Smooth muscle cell (in vitro differentiated cells): ENCODE measurements around the gene ANO4. TPM values are rescaled to one million over a fixed set of nuclear protein-coding genes. Genes with fewer than 3 reads are reported as not detected.

Experiments
- DNase-seq: peaks from one replicate; lab custom pipeline; 2025; ENCODE audit not compliant: unreplicated experiment; lab: John Stamatoyannopoulos, UW
- H2AFZ ChIP-seq: fragments of 200-600 bp; sonication (generic); 2 replicates; pipeline ENCODE4 v1.6.0; 2016; ENCODE audit warnings: antibody characterized with exemption, low read depth, mild to moderate bottlenecking
- H3F3A ChIP-seq: fragments of 200-600 bp; sonication (generic); 2 replicates; pipeline ENCODE4 v1.6.0; 2017; ENCODE audit warnings: antibody characterized with exemption, low read depth
- H3K27ac ChIP-seq: fragments of 200-600 bp; sonication (generic); 2 replicates; pipeline ENCODE4 v1.5.1; 2016; ENCODE audit warnings: low read depth, mild to moderate bottlenecking
- H3K27me3 ChIP-seq: fragments of 200-600 bp; sonication (generic); 2 replicates; pipeline ENCODE4 v1.6.1; 2016; ENCODE audit warnings: low read depth, mild to moderate bottlenecking
- H3K36me3 ChIP-seq: fragments of 200-600 bp; sonication (generic); 2 replicates; pipeline ENCODE4 v1.5.1; 2016; ENCODE audit warnings: low read depth
- H3K4me1 ChIP-seq: fragments of 200-600 bp; sonication (generic); 2 replicates; pipeline ENCODE4 v1.5.1; 2016; ENCODE audit warnings: low read depth
- H3K4me2 ChIP-seq: fragments of 200-600 bp; sonication (generic); 2 replicates; pipeline ENCODE4 v1.6.0; 2016; ENCODE audit warnings: mild to moderate bottlenecking
- H3K4me3 ChIP-seq: fragments of 200-600 bp; sonication (generic); 2 replicates; pipeline ENCODE4 v1.5.1; 2016; ENCODE audit warnings: mild to moderate bottlenecking
- H3K79me2 ChIP-seq: fragments of 200-600 bp; sonication (generic); 2 replicates; pipeline ENCODE4 v1.6.0; 2016; ENCODE audit warnings: low read depth, mild to moderate bottlenecking
- H3K9ac ChIP-seq: fragments of 200-600 bp; sonication (generic); 2 replicates; pipeline ENCODE4 v1.6.0; 2016; ENCODE audit warnings: low read depth
- H3K9me3 ChIP-seq: fragments of 200-600 bp; sonication (generic); replicated peaks from 2 replicates; pipeline ENCODE4 v1.5.1; 2016; ENCODE audit warnings: low read depth
- H4K20me1 ChIP-seq: fragments of 200-600 bp; sonication (generic); 2 replicates; pipeline ENCODE4 v1.6.0; 2016; ENCODE audit warnings: low read depth
- CTCF ChIP-seq: fragments of 200-600 bp; sonication (generic); IDR thresholded peaks from 2 replicates; pipeline ENCODE4 v1.5.1; 2017; ENCODE audit warnings: borderline replicate concordance, mild to moderate bottlenecking, antibody characterized with exemption; ENCODE audit not compliant: insufficient read depth, poor library complexity, severe bottlenecking
- WGBS: methylation state at CpG from one replicate; pipeline ENCODE4 v1.1.7; 2016; ENCODE audit warnings: low lambda C conversion rate; 5-methylcytosine and 5-hydroxymethylcytosine counted together
- polyA plus RNA-seq: library from polyadenylated mRNA; unstranded; fragments of >200 nt; fragmentation: Nextera tagmentation; extraction: Ambion mirVana; gene quantifications from 2 replicates; pipeline ENCODE4 v1.2.1, GENCODE V29; 2016
- total RNA-seq: library from RNA; depleted of rRNA; stranded (reverse); fragments of >200 nt; gene quantifications from 2 replicates; pipeline ENCODE4 v1.2.3, GENCODE V29; 2014

Gene ANO4
- total and polyA plus RNA-seq, 2 experiments from 2014 or later = 27.3 to 51.7 TPM

DNA sequence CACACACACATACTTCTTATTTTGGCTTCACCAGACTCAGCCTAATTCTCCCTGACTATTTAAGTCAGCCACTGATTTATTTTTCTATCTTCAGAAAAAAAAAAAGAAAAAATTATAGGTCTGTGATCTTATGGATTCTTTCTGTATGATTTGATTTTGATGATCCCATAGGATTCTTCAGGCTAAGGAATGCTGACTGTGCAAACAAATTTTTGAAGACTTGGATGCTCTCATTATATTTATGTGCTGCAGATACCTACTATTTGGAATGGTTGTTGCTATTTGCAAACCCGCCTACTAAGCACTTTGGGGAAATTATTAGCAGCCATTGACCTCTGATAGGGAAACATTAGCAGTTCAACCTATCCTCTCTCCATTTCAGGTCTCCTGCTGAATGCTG is 4.0 kb upstream of the ANO4 start:
- Histone ChIP-seq H3K27ac (no peak overlapping the region), H4K20me1 (no peaks in the 10 kb centered on the region), H2AFZ (no peak overlapping the region), H3K27me3 (no peaks in the 10 kb centered on the region), H3K4me3 (no peak overlapping the region), H3K4me1 (peaks cover 8% of the 10 kb centered on the region), H3K79me2 (peaks cover under 1% of the 10 kb centered on the region), H3K36me3 (no peaks in the 10 kb centered on the region), H3K9ac (no peak overlapping the region), H3K4me2 (no peak overlapping the region), H3F3A (peaks cover 34% of the 10 kb centered on the region), H3K9me3 (no peaks in the 10 kb centered on the region)
- 97% methylated on average over 1 of the region's 1 CpG for WGBS
- DNase-seq = no peak
- no peak for TF ChIP-seq CTCF

- Histone ChIP-seq H4K20me1 (no peaks in the 10 kb centered on the region), H3K4me2 (peak overlapping the region; percentile 88), H3K4me1 (peaks cover 30% of the 10 kb centered on the region), H3K79me2 (peaks cover 14% of the 10 kb centered on the region), H3F3A (peaks cover 43% of the 10 kb centered on the region), H3K9me3 (no peaks in the 10 kb centered on the region), H3K27ac (peak overlapping the region; percentile 94), H3K36me3 (no peaks in the 10 kb centered on the region), H3K9ac (no peak overlapping the region), H3K27me3 (no peaks in the 10 kb centered on the region), H2AFZ (no peak overlapping the region), H3K4me3 (no peak overlapping the region)
- TF ChIP-seq CTCF = no peak
- DNase-seq = no peak
- 4% methylated on average over 2 of the region's 2 CpGs for WGBS
Observed at GRCh38 chr12:100793182-100793581, 1.4 kb upstream of the ANO4 start.

DNA sequence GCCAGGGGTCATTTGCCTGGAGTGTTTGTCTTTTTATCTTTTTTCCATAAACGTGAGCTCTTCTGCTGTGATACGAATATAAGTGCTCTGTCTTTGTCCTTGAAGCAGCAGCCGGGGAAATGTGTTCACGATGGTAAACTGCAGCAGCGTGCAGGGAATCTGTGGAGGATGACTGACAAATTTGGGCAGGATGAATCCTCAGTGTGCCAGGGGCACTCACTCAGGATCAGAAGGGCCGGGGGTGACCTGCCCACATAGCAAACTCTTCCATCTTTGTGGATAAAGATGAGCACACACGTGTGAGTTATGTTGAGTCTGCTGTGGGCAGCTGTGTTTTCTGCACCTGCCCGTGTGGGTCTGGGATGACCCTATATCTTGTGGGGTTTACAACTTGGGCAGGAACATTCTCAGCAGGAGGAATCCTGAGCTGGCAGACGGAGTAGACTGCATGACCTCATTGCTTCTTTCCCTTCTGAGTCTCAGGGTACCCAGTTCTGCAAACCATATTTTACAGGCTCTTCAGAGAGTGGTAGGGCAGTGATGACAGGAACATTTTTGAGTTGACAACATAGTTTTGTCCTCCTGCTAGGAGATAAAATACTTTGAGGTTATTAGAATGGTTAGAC is 711 bp downstream of the ANO4 start:
- H3K9ac ChIP-seq = peak overlapping the region; percentile 80
- peak overlapping the region; percentile 94 for H3K27ac ChIP-seq

More for the DNA sequence above, 711 bp downstream of the ANO4 start:
- Histone ChIP-seq H2AFZ (peak overlapping the region; percentile 62), H4K20me1 (no peaks in the 10 kb centered on the region), H3K79me2 (peaks cover 14% of the 10 kb centered on the region), H3K4me3 (peak overlapping the region; percentile 47), H3K4me2 (peak overlapping the region; percentile 88), H3K36me3 (no peaks in the 10 kb centered on the region), H3K9me3 (no peaks in the 10 kb centered on the region), H3K27me3 (no peaks in the 10 kb centered on the region), H3K4me1 (peaks cover 35% of the 10 kb centered on the region), H3F3A (peaks cover 46% of the 10 kb centered on the region)
- DNase-seq = no peak
- 5% methylated on average over 9 of the region's 9 CpGs for WGBS
- no peak for TF ChIP-seq CTCF
